HG03457 (cell line): ENCODE data around the gene BCL6.
A peak's percentile ranks its signal among the peaks of the same experiment; 100 is the strongest.

Experiments
- ATAC-seq: cut with Tn5 transposase; IDR thresholded peaks from one replicate; pipeline ENCODE4 v1.9.1; 2021; ENCODE audit warnings: moderate number of reproducible peaks; ENCODE audit not compliant: unreplicated experiment

Gene BCL6

DNA sequence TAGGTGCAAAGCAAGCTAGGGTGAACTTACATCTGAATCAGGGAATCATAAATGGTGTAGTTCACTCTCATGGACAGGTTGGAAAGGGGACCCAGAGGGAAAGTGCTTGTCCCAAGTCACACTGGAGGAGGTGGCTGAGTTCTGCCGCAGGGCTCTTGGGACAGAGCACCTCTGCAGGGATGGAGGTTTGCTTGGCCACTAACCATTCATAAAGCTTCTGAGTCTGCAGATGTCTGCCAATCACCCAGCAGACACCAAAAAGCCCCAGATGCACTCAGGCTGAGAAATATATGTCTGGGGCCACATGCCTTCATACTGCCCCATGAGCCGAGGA, 25.0 kb downstream of the BCL6 start:
- no peak for ATAC-seq

DNA sequence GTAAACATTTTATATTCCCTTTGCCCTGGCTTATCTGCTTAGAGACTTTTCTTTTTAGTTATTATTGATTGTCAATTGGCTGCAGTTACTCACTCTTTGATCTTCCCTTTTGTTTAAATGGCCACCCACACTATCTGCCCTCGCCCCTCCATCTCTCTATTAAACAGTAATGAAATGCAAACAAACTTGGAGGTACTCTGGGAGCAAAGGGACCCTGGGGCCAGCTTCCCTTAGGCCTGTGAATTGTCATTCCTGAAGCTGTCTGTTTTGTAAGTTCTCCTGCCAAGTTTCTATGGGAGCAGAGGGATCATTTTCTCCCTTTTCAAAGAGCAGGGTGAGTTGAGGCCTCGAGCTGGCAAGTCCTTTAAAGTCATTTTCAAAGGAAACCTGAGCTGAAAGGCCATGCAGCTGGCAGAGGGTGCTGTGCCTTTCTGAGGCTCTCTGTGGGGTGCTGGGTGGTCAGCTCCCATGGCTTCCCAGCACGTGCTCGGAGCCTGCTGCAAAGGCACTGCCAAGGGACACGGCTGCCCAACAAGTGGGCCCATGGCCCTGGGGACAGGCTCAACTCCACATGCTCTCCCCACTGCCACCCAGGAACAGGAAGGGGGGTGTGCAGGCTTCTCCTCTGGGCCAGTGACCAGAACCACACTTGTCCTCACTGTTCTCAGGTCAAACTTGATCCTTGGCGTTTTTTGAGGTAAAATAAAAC, 25.5 kb downstream of the BCL6 start:
- no peak for ATAC-seq

DNA sequence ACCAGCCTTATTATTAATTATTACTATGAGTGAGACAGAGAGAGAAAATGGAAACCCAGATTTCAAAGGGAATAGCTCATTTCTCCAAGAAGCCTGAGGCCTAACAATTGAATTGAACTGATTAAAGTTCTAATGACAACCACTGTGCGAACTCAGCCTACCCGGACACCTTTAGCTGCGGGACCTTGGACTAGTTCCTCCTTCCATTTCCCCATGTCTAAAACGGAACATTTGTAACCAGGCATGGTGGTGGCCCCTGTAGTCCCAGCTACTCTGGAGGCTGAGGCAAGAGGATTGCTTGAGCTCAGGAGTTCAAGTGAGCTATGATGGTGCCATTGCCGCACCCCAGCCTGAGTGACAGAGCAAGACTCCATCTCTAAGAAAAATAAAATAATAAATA, 26.5 kb downstream of the BCL6 start:
- no peak for ATAC-seq

DNA sequence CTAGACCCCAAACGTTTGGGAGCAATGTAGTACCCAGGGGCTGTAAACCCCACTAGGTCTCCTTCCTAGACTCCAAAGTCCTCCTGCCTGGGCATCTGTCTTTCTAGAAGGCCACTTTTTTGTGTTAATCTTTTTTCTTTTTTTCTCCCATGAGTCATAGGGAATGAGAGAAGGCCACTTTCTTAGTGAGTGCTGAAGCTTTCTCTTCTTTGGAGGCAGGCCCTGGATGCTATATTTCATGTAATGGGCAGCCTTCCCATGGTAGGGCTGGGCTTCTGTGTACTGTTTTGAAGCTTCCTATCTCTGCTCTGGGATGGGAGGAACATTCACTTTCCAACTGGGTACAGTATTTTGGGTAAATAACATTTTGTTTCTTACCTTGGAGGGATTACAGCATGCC, 27.7 kb downstream of the BCL6 start:
- no peak for ATAC-seq

DNA sequence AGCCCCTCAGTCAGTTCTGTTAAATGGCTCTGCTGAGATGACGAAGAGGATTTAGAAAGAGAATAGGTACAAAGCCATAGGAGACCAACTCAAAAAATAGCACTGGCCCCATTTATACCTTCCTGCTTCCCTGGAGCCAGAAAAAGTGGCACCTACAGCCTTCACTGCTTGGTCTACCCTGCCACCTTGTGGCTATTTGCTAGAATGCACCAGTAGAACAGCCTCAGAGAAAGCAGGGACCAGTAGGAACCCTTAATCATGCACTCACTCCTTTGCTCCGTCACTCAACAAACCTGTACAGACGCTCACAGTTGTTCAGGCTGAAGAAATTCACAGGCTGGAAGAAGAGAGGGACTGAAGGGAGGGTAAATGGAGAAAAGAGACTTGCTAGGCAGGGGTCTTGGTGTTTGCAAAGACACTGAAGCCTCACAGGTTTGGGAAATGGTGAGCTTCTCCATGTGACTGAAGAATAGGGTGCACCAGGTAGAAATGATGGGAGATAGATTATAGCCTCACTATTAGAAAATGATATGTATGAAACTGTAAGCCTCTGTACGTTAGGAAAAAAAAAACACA, 30.8 kb downstream of the BCL6 start:
- peak; percentile 72 for ATAC-seq

GRCh38 chr3:187713504-187713903, 31.8 kb downstream of the BCL6 start:
- no peak for ATAC-seq

DNA sequence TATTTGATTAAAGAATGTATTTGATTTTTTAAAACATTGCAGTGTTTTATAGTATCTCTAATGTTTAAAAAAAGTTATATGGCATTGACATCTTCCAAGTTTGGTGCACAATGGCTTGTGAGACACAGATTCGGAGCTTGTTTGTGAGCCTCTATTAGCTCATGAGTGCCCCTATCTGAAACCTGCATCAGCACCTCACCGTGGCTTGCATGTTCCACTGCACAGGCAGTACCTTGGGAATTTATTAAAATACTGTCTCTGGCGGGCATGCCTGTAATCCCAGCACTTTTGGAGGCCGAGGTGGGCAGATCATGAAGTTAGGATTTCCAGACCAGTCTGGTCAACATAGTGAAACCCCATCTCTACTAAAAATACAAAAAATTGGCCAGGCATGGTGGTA, 36.1 kb downstream of the BCL6 start:
- ATAC-seq: no peak

- ATAC-seq: no peak
Measured at GRCh38 chr3:187708696-187709095, 36.6 kb downstream of the BCL6 start.

DNA sequence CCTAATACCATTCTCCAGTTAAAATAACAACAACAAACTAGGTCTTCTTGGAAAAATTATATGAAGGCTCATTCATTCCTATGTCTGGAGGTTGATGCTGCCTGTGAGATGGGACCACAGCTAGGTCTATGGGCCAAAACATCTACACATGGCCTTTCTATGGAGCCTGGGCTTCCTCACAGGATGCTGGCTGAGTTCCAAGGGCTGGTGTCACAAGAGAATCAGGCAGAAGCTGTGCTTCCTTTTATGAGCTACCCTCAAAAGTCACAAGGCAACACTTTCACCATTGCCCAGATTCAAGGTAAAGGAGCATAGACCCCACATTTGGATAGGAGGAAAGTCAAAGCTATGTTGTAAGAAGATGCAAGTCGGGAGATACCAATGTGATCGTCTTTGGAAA, 38.3 kb downstream of the BCL6 start:
- no peak for ATAC-seq

DNA sequence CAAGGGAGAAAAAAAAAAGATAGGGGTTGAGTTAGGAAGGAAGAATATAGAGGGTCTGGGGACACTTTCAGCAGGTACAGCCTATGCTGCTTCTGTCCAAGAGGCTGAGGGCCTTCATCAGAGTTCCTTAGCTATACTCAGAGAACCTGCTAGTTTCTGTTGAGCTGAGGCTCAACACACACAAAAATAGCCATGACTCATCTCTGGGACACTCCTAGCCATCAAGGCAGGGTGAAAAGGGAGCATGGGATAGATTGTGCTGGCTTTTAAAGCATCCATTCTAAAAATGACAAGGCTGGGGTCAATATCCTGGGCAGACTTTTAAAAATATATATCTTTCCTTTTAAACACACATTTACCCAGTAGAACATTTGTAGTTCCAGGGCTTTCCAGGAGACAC, 40.1 kb downstream of the BCL6 start:
- ATAC-seq: no peak

- ATAC-seq: no peak
Measured at GRCh38 chr3:187702507-187703033, 42.7 kb downstream of the BCL6 start, which contains the start of gene RTP2. Gene RTP2 (minus strand): TSS chr3:187702557. CDS start chr3:187702128, 429 bp downstream.

- no peak for ATAC-seq
Measured at GRCh38 chr3:187700249-187700648, 45.0 kb downstream of the BCL6 start.

GRCh38 chr3:187698499-187699399, 46.5 kb downstream of the BCL6 start:
- no peak for ATAC-seq

DNA sequence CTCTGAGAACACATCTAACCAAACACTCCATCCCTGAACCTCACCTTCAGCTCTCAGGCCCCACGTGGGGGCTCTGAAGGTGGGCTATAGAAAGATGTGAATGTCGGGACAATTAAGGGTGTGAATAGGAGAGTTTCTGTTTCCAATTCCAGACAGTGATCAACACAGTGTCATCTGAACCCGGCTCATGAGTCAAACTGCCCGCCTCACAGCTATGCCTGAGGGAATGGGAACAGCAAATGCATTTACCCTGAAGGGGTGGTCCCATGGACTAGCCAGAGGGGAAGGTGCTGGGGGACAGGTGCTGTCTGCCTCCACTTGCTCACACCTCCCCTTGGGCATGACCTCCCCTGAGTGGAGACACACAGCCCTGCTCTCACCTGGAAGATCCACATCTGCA, 49.2 kb downstream of the BCL6 start:
- ATAC-seq: no peak

DNA sequence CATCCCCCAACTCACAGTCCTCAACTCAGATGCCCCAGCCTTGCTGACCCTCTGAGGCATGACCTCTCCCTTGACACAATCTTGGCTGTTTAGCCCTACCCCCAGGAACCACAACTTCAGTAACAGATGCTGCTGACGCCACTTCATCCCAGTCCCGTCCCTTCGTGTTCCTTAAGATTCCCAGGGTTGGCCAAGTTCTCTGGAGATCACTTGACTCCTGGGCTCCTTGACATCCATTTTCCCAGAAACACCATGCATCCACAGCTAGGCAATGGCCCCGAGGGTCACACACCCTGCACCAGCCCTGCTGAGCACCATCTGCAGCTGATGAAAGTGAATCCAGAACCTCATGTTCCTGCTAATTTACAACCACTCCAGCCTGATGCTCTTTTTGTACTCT, 49.8 kb downstream of the BCL6 start:
- ATAC-seq: no peak

GRCh38 chr3:187694801-187695200, 50.5 kb downstream of the BCL6 start:
- ATAC-seq: no peak

DNA sequence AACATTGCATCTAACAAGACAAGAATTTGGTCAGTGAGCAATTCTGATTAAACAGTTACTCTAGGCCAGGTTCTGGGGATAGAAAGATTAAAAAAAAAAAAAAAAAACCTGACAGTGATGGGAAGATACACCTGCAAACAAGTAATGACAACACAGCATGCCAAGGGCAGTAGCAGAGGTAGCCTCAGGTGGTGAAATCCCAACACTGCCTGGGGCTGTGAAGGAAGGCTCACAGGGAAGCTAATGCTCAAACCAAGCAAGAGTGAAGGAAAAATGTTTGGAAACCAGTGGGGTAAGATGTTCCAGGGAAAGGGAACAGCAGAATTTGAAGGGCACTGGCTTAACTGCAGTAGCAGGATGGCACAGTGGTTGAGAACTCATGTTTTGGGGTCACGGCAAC, 51.8 kb downstream of the BCL6 start:
- ATAC-seq: no peak

DNA sequence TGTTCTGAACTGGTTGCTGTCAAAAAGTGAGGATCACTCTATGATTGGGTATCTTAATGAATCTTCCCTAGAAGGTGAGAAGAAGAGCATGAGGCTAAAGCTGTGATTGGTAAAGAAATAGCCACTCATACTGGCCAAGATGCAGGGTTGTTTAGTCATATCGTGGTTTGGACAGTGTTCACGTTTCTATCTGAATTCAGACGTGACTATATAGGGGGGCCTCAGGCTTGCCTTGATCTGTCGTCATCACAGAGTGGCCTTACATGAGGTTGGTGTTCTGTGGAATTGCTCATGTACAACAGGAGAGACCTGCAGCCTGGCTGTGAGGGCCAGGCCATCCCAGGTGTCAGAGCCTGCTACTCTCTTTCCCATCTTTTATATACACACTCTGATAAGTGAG, 55.3 kb downstream of the BCL6 start:
- no peak for ATAC-seq

DNA sequence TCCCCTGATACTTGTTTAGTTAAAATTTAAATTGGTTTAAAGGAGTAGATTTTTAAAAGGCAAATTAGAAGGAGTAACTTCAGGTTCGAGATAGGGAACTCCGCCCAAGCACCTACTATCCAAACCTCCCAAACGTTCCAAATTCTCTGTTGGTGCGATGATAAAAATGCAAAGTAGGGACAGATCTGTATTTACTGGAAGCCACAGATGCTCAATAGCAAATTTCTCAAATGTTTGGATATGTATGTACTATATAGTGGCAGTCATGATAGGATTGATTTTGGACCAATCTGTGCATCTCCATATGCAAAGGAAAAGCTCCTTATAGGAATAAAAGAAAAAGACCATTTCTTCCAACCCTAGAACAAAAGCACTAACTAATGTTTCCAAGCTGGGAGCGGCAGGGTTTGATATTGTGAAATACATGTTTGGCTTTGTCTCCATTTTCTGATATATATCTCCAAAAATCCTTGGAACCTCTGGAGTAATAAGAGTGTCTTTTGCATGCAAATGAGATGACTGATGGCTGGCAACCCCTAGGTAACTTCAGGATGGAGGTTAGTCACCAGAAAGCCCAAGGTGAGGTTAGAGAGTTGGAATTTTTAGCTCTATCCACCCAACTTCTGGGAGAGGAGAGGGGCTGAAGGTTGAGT, 58.5 kb downstream of the BCL6 start:
- no peak for ATAC-seq

- ATAC-seq: no peak
Measured at GRCh38 chr3:187685948-187686347, 59.3 kb downstream of the BCL6 start.

DNA sequence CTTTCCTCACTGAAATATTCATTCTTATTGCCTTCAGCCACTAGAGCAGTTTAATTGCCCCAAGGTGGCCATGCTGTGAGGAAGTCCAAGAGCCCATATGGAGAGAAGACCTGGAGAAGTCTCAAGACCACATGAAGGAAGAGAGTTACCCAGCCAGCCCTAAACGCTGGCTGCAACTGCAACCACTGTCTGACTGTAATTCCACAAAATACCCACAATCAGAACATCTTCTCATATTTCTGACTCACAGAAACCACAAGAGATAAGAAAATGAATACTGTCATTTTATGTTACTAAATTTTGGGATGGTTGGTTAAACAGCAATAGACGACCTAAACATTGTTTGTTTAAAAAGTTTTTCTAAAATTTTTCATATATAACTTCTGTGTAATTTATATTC, 60.4 kb downstream of the BCL6 start:
- no peak for ATAC-seq
